ENCODE results near the gene TSGA10IP.

TSGA10IP gene

DNA sequence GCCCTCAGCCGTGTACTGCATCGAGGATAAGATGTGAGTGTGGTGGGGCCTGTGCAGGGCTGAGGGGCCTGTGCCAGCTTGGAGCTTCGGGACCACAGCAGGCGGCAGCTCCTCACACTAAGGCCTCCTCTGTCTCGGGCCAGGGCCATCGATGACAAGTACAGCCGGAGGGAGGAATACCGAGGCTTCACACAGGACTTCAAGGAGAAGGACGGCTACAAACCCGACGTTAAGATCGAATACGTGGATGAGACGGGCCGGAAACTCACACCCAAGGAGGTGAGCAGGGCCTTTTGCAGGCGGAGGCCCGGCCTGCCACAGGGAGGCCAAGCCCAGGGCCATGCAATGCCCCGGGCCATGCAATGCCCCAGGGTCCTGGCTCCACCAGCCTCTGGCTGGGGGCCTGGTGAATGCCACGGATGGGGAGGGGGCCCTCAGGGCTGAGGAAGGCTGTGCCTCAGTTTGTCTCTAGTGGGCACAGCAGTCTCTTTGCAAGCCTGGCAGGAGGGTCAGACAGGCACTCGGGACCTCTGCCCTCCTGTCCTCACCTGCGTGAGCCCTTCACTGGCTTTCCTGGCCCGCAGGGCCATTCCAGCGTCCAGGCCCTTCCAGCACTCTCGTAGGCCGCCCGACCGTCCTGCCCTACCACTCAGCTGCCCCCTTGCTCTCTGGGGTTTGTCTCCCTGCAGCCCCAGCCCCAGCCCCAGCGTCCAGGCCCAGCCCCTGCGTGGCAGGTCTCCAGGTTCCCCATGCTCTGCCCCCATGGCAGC, 32.5 kb downstream of the TSGA10IP start:
- DNase-seq = no peak

DNA sequence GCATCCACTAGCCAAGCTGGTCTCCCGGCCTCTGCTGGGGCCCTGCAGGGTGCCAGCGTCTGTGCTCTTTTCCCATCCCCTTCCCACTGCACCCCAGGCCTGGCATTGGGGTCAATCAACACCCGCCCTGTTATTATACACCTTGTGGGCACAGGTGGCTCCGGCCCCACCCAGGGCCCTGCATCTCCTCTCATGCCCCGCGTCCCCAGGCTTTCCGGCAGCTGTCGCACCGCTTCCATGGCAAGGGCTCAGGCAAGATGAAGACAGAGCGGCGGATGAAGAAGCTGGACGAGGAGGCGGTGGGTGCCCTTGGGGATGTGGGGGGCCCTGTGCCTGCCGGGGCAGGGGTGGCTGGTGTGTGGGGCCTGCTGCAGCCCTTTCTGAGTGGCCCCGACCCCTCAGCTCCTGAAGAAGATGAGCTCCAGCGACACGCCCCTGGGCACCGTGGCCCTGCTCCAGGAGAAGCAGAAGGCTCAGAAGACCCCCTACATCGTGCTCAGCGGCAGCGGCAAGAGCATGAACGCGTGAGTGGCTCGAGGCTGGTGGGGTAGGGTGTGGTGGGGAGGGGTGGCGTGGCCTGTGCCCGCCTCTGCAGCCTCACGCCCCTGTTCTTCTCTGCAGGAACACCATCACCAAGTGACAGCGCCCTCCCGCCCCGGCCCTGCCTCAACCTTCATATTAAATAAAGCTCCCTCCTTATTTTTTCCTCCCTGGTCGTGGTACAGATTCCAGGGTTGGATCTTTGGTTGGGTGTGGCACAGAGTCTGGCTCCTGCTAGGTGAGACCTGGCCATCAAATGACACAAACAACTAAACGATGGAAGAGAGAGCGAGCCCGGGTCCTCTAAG, 33.3 kb downstream of the TSGA10IP start:
- DNase-seq = no peak

DNA sequence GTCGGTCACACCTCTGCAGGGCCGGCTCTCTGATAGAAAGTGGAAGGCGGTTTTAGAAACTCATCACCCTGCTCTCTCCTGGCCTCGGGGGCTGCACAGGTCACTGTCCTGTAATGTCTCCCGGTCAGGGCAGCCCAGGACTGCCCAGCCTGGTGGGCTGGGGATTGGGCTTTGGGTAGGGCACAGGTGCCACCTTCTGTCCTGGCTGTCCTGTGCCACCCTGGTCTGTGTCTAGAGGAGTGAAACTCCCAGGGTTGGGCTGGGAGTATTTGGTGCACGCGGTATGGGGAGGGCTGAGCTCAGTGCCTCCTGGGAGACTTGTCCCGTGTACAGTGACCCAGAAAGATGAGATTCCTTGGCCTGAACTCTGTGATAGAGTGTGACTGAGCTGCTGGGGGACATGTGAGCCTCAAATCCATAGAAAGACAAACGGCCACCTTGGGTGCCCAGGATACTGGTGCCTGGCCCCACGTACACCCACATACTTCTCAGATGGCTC, 34.0 kb downstream of the TSGA10IP start:
- no peak for DNase-seq

DNA sequence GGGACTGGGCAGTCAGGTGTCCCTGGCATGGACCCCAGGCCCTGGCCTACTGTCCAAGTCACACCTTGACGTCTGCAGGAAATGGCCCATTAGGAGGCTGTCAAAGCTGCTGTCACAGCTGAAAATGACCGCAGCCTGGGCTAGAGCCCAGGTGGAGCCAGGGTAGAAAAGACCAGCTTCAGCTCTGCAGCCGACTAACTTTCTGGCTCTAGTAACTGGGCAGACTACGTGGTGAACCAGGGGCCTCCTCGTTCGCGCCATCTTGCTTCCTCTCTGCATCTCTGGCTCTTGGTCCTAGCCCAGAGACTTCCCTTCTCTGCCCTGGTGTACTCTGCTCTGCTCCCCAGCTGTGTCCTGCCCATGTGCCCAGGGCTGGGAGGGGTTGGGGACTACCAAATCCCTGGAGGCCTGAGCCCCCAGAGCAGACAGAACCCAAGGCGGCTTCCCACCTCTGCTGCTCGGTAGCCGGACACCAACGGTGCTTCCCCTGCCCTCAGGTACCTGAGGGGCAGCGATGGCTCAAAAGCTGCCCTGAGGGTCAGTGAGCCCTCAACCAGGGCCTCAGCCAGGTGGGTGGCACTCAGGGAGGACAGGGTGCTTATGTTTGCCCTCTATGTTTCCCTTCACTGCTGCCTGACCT, 35.9 kb downstream of the TSGA10IP start:
- no peak for DNase-seq

DNA sequence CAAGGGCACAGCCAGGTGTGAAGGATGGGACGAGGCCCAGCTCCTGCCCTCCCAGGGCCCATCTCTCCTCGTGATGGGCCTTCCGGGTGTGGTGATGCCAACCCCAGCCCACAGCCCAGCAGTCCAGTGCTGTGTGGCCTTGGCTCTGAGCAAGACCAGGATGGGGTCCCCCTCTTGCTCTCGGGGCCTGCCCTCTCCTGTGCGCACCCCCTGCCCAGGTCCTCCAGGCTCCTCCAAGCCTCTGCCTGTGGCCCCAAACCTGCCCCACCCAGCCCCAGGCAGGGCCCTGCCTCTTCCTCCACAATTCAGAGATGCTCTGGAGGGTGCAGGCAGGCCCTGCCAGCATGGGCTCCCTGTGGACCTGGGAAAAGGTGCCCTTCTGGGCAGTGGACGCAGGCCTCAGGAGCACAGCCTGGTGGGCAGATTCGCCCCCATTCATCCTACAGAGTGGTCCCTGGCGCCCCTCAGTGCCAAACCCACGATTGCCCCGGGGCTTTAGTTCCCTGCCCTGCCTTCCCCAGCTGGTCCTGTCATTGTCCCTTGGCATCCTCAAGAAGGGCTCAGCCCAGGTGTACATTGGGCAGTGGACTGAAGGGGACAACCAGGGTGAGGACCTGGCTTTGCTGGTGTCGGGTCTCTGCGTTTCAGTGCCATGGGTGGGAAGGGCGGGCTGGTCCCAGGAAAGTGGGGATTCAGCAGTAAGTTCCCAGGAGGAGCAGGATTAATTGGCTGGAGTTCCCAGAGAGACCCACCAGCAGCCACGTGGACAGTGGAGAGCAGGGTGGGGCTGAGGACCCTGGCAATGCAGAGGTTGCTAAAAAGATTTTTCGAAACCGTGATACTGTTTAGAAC, 36.9 kb downstream of the TSGA10IP start:
- DNase-seq = no peak

DNA sequence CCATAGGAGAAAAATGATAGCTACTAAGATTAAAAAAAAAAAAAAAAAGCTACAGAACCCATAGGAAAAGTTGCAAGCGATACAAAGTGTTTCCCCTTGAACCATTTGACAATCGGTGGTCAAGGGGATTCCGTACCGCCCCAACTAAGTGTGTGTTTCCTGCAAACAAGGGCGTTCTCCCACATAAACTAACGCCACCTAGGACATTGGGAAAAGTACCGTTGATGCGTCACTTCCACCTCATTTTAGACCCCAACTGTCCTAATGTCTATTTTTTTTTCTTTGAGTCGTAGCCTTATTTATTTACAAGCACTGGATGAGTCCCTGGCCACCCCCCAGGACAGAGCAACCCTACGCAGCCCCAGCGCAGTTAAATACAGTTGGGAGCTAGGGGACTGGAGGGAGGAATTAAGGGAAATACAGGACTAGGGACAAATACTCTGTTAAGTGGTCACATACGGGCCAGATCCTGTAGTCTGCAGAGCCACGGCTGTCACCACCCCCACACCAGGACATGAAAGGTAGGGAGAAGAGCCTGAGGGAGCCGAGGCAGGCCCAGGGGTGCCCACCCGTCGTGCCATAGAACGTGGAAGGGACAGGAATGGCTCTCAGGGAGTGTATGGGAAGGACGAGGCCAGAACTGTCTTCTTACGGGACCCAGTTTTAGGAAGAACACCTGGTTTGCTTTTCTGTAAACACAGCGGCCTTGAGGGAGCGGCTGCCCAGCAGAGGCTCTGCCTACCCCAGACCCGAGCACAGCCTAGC, 37.7 kb downstream of the TSGA10IP start:
- no peak for DNase-seq

DNA sequence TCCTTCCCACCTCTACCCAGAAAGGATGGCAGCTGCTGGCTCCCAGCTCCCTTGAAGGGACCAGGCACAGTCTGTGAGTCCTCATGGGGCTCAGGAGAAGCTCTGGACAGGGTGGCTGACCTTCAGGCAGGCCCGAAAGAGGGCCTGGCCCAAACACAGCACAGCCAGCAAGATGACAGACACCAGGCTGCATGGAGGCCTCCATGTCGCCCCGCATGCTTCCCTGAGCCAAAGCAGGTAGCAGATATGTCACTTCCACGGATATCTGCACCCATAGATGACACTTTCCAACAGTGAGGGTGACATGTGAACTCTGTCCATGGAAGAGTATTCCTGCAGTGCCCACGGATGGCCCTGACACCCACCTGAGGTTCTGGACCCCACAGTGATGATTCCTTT, 38.3 kb downstream of the TSGA10IP start:
- no peak for DNase-seq

DNA sequence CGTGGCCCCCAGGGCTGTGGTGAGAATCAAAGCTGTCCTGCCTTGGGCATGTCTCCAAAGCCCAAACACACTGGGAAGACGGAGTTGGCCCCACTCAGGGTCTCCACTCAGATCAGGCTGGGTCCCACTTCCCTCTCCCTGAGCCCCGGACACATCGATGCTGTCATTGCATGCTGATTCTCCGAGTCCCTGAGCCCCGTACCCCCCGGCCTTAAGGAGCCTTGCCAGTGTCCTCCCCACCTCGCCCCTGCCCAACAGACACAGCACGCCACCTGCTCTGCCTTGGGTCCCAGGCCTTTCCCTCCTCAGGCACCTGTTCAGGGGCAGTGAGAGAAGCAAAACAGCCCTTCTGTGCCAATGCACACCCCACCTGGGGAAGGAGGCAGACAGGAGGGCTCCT, 42.1 kb downstream of the TSGA10IP start:
- no peak for DNase-seq

DNA sequence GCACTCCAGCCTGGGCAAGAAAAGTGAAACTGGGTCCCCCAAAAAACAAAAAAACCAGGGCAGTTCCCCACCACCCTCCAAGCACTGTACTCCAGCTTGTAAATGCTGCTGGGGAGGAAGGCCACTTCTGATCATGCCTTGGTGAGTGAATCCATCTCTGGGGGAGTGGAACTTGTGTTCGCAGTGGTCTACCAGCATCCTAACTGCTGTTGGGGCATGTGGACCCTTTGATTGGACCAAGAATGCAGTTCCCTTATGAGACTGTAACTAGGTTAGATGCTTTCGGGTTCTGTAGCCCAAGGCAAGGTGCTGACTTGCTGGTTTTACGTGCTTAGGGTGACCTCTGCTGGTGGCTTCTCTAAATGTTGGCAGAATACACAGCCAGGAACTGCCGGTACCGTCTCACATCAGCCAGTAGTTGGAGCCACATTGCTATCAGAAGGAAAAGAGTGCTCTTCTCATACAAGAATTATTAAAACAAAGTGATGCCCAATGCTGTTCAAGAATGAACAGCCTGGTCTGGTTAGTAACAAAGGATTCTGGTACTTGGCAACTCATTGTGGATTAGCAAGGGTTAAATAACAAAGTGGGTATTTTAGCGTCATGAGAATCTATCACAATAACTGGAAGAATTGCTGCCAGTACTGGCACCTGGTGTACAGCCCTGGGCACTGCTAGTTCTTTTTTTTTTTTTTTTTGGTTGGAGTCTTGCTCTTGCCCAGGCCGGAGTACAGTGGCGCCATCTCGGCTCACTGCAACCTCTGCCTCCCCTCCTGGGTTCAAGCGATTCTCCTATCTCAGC, 43.7 kb downstream of the TSGA10IP start:
- peak; percentile 85 for DNase-seq

DNA sequence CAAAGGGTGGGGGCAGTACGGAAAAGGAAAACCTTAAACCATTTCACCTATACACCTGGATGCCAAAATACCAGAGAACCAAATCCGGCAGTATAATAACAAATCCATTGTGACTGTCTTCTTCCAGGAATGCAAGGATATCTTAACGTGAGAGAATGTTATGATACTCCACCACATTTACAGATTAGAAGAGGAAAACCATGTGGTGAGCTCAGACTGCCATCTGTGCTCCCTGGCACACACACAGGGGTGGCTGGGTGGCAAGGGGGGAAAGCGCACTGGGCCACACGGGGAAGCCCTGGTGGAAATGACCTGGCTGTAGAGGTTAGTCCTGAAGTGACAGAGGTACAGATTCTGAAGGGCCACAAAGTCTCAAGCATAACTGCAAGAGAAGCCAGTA, 46.8 kb downstream of the TSGA10IP start:
- DNase-seq = no peak

DNA sequence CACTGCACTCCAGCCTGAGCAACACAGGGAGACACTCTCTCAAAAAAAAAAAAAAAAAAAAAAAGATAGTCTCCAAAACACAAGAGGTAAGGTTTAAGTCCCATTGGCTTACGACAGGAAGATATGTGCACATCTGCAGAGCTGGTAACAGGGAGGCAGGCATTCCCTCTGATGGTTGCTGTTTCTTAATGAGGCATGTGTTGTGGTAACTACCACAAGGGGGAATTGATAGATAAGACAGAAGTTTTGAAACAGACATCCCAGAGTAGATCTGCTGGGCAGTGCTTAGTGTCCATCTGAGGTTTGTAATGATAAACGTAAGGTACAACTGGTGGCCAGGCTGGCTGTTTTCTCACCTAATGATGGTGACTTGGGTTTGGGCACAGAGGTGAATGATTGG, 52.0 kb downstream of the TSGA10IP start:
- no peak for DNase-seq

DNA sequence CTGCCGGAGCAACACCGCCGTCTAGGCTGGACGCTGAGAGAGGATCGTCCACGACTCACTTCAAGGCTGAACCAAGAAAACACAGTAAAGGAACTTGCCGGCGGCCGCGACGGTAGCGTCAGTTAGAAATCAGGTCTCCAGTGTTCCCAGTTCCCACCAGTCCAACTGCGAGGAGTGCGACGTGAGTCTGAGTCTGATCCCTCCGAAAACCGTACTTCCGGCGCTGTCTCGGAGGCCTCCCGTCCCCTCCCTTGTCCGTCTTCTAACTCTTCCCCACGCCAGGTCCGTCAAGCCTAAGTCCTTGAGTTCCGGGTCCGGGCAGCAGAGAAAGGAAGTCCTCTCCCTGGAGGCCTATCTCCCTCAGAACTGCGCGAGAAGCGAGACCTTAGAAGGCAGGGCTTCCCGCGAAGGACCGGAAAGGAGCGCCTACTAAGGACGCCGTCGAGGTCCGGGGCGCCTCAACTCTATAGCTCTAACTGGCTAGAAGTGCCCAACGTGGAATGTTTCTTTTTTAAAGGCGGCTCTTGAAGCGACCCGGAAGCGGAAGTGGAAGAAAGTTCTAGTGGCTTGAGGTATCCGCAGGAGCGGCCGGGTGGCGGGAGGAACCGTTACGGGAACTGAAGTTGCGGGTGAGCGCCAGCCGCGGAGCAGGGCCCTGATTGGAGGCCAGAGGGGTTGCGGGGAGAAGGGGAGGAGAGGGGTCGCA, 56.8 kb downstream of the TSGA10IP start, which contains the start of the genes BANF1 and EIF1AD:
Gene BANF1, plus strand, starts transcription at position 562 of the 706 bp plus-strand sequence. CDS start 748 bp downstream, outside the sequence.
Gene EIF1AD, minus strand, starts transcription at position 216 of the 706 bp plus-strand sequence. CDS start 1,768 bp downstream, outside the sequence.
- DNase-seq = peak; percentile 90

DNA sequence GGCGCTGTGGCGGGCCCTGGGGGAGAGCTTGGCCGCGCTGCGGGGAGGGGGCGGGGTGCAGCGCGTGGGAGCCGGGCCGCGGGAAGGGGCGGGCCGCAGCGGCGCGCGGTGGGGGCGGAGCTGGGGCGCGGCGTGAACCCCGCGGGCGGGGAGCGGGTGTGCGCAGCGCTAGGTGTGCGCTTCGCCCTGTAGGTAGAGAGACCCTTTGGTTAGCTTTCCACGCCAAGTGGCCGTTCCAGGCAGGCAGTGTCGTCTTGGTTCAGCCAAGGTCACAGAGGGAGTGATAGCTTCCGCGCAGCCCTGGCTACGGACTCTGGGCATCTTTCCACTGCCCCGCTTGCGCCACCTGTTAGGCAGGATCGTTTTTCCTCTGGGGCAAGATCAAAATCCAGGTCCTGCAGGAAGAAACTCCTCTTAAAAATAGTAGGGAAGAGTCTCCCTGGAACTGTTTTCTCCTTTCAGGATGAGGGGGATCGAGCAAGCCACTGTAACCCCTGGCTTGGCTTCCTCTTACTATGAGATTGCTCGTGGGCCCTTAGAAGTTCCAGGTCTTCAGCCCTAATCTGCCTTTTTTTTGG, 57.5 kb downstream of the TSGA10IP start:
- peak; percentile 78 for DNase-seq

DNA sequence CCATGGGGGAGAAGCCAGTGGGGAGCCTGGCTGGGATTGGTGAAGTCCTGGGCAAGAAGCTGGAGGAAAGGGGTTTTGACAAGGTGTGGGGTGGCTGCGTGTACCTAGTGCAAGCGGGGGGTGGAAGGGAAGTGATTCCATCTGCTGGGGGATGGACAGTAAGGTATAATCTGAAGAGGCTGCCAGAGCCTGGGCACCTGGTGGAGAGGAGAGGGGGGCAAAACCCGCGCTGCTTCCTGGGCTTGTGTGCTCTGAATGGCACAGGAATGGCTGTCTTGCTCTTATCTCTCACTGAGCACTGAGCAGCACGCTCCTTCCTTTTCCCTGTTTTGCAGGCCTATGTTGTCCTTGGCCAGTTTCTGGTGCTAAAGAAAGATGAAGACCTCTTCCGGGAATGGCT, 58.0 kb downstream of the TSGA10IP start:
- DNase-seq = no peak

DNA sequence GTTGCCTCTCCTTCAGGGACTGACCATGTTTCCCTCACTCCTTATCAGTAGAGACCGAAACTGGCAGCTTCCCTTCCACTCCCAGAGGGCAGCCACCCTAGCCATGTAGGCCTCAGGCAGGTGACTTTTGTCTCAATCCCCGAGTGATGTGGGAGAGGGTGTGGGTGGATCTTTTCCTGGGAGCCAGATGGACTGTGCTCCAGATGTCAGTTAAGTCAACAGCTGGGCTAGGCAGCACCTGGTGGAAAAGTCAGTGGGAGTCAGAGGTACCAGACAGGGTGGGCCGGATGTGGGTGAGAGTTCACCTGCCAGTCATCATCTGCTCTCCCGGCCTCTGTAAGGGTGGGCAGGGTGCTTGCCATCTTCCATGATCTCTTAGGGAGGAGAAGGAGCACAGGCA, 58.9 kb downstream of the TSGA10IP start:
- DNase-seq = no peak

DNA sequence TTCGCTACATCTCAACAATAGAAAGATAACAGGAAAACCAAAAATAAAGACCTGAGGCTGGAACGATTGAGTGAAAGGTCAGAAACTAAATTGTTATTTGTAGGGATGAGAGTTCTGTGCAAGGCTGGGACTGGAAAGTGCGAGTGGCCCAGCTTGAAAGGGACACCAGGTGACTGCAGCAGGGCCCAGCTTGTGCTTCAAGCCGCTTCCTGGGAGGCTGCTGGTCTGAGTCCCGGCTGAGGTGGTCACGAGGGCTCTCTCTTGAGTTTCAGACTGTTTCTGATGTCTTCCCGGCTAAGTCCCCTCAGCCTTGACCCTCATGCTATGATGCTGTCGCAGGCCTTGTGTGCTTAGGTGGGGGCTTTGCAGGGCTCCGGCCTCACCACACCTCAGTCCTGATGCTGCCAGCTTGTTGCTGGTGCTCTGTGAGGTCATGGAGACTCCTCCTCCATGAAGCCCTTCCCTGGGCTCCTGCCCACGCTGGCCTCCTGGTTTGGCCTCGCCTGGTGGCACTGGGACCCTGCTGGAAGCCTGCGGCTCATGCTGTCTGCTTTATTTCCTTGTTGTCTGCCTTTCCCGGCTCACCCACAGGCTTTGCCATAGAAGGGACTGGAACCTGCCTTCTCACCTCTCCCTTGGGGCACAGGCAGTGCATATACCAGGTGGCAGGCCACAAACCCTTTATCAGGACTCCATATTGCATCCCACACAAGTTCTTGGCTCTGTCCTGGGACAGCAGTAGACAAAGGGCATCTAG, 61.0 kb downstream of the TSGA10IP start:
- no peak for DNase-seq

DNA sequence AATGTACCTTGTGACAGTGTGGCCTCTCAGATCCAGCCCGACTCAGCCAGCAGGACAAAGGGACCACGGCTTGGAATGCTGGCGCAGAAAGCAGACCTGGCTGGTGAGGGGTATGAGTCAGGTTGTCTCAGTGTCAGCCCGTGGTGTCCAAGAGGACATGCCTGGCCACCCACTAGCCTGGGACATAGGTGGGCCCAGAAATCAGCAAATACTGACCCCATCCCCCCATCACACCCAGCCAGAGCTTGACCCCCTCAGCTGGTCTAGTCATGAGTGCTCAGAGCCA, 61.6 kb downstream of the TSGA10IP start:
- no peak for DNase-seq

DNA sequence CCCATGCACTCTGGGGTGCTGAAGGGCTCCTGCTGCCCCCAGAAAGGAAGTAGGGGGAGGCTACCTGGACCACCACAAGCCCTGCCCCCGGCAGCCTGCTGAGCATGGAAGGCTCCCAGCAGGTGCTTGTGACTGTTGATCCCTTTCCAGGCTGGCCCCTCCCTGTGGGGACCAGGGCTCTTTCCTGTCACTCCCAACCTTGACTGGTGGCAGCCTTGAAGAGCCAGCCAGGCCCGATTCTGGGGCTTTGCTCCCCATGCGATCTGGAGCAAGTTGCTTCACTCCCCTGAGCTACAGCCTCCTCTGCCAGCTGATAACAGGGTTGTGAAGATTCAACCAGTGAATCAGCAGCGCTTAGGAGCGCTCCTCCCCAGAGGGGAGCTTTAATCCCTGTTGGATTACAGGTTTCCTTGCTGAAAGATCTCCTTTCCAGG, 61.9 kb downstream of the TSGA10IP start:
- no peak for DNase-seq

DNA sequence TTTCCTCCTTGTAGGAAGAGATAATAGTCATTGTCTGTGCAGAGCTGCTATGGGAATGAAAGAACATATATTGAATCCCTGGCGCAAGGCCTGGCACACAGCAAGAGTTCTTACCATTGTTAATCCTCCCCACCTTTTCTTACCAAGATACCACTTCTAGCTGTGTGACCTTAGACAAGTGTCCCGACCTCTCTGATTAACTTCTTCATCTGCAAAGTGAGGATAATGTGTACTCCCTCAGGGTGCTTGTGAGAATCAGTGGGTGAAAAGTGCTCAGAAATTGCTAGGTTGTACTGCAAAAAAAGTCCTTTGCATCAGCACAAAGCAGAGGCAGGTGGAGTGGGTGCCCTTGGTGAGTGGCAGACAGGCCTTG, 62.8 kb downstream of the TSGA10IP start:
- DNase-seq = no peak
